ENCODE measurements around the gene NMBR.
"Not testable (repeated sequence)": the region's sequence is repeated elsewhere in the genome, so short reads cannot be mapped to it uniquely, and the experiment has no call there.

NMBR gene

GRCh38 chr6:142154336-142154735 lies 7.4 kb upstream of the NMBR start:
- DNase-seq: no peak

- DNase-seq: no peak
These were observed 6.3 kb upstream of the NMBR start for GRCh38 chr6:142153196-142153595.

GRCh38 chr6:142152746-142153145 lies 5.8 kb upstream of the NMBR start:
- no peak for DNase-seq

- not testable (repeated sequence) for DNase-seq
These were observed 5.4 kb downstream of the NMBR start for GRCh38 chr6:142141531-142141930.

- no peak for DNase-seq
These were observed 8.0 kb downstream of the NMBR start for GRCh38 chr6:142138876-142139275.

GRCh38 chr6:142132625-142133024 lies 14.3 kb downstream of the NMBR start, which contains the start of gene GJE1:
Gene GJE1, plus strand, starts transcription at chr6:142132925. Its CDS starts 234 bp downstream, at chr6:142133159.
- DNase-seq: no peak

GRCh38 chr6:142130814-142131213 lies 16.1 kb downstream of the NMBR start:
- DNase-seq: no peak

GRCh38 chr6:142121342-142121741 lies 25.6 kb downstream of the NMBR start:
- no peak for DNase-seq

- no peak for DNase-seq
These were observed 28.0 kb downstream of the NMBR start for GRCh38 chr6:142118925-142119324.

GRCh38 chr6:142118328-142118727 lies 28.6 kb downstream of the NMBR start:
- DNase-seq: no peak

- no peak for DNase-seq
These were observed 29.6 kb downstream of the NMBR start for GRCh38 chr6:142117366-142117765.

- DNase-seq: peak; percentile 62
These were observed 34.4 kb downstream of the NMBR start for GRCh38 chr6:142112451-142113061.

GRCh38 chr6:142110820-142111219 lies 36.1 kb downstream of the NMBR start:
- DNase-seq: not testable (repeated sequence)

- not testable (repeated sequence) for DNase-seq
These were observed 42.1 kb downstream of the NMBR start for GRCh38 chr6:142104820-142105219.

- no peak for DNase-seq
These were observed 58.1 kb downstream of the NMBR start for GRCh38 chr6:142088858-142089216.

- DNase-seq: no peak
These were observed 58.7 kb downstream of the NMBR start for GRCh38 chr6:142087950-142088857.

- DNase-seq: no peak
These were observed 67.8 kb downstream of the NMBR start for GRCh38 chr6:142079130-142079529.

GRCh38 chr6:142075516-142076101 lies 71.3 kb downstream of the NMBR start:
- DNase-seq: peak; percentile 45

GRCh38 chr6:142074516-142074915 lies 72.4 kb downstream of the NMBR start:
- DNase-seq: no peak

- DNase-seq: no peak
These were observed 74.9 kb downstream of the NMBR start for GRCh38 chr6:142071981-142072380.

GRCh38 chr6:142068416-142068815 lies 78.5 kb downstream of the NMBR start:
- DNase-seq: no peak

GRCh38 chr6:142062861-142063260 lies 84.1 kb downstream of the NMBR start:
- not testable (repeated sequence) for DNase-seq

- no peak for DNase-seq
These were observed 88.2 kb downstream of the NMBR start for GRCh38 chr6:142058551-142059290.

Measured in activated CD4-positive, alpha-beta T cell treated with anti-CD3 and anti-CD28 coated beads, Interleukin-10, Interleukin-2, amounts not matched to agents 100 ng/mL and 50 ng/mL, durations not matched to agents 16 hours and 8 hours (primary cell).